ENCODE data around the gene GYS2. TPM values are rescaled to one million over a fixed set of nuclear protein-coding genes. Genes with fewer than 3 reads are reported as not detected.

The GYS2 gene
- total and polyA plus RNA-seq, 2 donors from 2014 or later = not detected

- TF ChIP-seq CTCF (IDR thresholded peaks at IDR 0.05; ENCODE audit: borderline replicate concordance, extremely low read depth, insufficient read depth) = no peak
- no peaks in the 10 kb centered on the region for H3K27me3 ChIP-seq (ENCODE audit: control insufficient read depth, insufficient read depth, low read length)
- FAIRE-seq (no peak), DNase-seq (no peak)
- no peaks in the 10 kb centered on the region for H3K36me3 ChIP-seq (ENCODE audit: control insufficient read depth in 2 of 3, insufficient read depth in 3 of 3, low read length in 3 of 3)
- no peaks in the 10 kb centered on the region for H3K4me1 ChIP-seq (ENCODE audit: control insufficient read depth in 2 of 3, insufficient read depth in 2 of 3, low read depth in 1 of 3, low read length in 3 of 3)
- no peak overlapping the region for H3K9ac ChIP-seq (ENCODE audit: low read length in 3 of 3)
- no peaks in the 10 kb centered on the region for H3K9me3 ChIP-seq (ENCODE audit: control insufficient read depth in 2 of 3, insufficient read depth in 1 of 3, low read length in 3 of 3)
- intact Hi-C loops (cut with DNase I) = no loop called here
- H3K4me3 ChIP-seq (ENCODE audit: low read length in 3 of 3) = no peak overlapping the region
- H3K27ac ChIP-seq (ENCODE audit: low read depth in 2 of 2, low read length in 2 of 2) = no peak overlapping the region
Measured at GRCh38 chr12:21583587-21583986, 21.1 kb downstream of the GYS2 start.

DNA sequence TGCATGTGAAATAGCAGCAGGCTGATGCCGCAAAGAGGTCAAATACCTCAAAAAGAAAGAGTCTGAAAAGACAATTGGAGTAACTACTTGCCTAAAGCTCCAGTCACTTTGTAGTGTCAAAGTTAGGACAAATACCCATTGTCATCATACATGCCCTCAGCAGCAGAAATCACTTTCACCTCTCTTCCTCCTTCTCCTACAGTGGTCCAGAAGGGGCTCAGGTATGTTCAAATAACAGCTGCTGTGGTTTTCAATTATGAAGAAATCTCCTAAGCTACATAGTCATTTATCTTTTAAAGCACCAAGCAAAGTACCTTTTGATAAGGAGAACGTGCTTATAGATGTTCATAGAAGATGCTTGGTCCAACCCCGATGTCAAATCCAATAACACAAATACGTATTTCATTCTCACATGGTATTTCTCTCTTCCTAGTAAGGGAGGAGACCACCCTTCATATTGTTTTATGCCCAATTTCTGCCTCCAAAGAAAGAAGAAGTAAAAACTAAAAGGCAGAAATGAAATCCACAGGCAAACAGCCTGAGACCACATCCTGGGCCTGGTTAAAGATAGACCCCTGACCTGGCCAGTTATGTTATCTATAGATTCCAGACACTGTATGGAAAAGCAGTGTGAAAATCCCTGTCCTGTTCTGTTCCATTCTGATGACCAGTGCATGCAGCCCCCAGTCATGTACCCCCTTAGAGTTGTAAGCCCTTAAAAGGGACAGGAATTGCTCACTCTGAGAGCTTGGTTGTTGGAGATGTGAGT lies 23.7 kb downstream of the GYS2 start:
- intact Hi-C loops (cut with DNase I) = no loop called here
- no peak overlapping the region for H3K9ac ChIP-seq (ENCODE audit: low read length in 3 of 3)
- no peaks in the 10 kb centered on the region for H3K4me1 ChIP-seq (ENCODE audit: control insufficient read depth in 2 of 3, insufficient read depth in 2 of 3, low read depth in 1 of 3, low read length in 3 of 3)
- no peaks in the 10 kb centered on the region for H3K36me3 ChIP-seq (ENCODE audit: control insufficient read depth in 2 of 3, insufficient read depth in 3 of 3, low read length in 3 of 3)
- H3K4me3 ChIP-seq (ENCODE audit: low read length in 3 of 3) = no peak overlapping the region
- H3K27me3 ChIP-seq (ENCODE audit: control insufficient read depth, insufficient read depth, low read length) = no peaks in the 10 kb centered on the region
- no peak for TF ChIP-seq CTCF (IDR thresholded peaks at IDR 0.05; ENCODE audit: borderline replicate concordance, extremely low read depth, insufficient read depth)
- no peaks in the 10 kb centered on the region for H3K9me3 ChIP-seq (ENCODE audit: control insufficient read depth in 2 of 3, insufficient read depth in 1 of 3, low read length in 3 of 3)
- H3K27ac ChIP-seq (ENCODE audit: low read depth in 2 of 2, low read length in 2 of 2) = no peak overlapping the region
- FAIRE-seq = no peak
- no peak for DNase-seq

DNA sequence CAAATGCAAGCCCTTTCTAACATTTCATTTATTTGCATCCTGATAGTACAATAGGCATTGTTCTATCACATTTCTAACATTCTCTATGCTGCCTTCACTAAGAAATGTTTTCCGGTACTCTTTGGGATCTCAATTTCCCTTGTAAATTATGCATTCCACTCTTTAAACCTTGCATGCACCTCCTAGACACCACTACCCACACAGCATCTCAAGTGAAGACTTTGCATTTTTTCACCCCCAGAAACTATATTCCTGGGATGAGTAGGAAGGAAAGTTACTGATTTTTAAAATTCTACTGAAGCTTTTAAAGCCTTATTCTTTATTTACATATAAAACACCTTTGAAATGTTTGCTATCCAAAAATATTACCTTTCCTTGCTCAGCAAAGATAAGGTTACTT lies 27.1 kb downstream of the GYS2 start:
- Histone ChIP-seq H3K4me3 (ENCODE audit: low read length in 3 of 3) (no peak overlapping the region), H3K36me3 (ENCODE audit: control insufficient read depth in 2 of 3, insufficient read depth in 3 of 3, low read length in 3 of 3) (no peaks in the 10 kb centered on the region), H3K27ac (ENCODE audit: low read depth in 2 of 2, low read length in 2 of 2) (no peak overlapping the region), H3K27me3 (ENCODE audit: control insufficient read depth, insufficient read depth, low read length) (no peaks in the 10 kb centered on the region), H3K9me3 (ENCODE audit: control insufficient read depth in 2 of 3, insufficient read depth in 1 of 3, low read length in 3 of 3) (no peaks in the 10 kb centered on the region), H3K9ac (ENCODE audit: low read length in 3 of 3) (no peak overlapping the region), H3K4me1 (ENCODE audit: control insufficient read depth in 2 of 3, insufficient read depth in 2 of 3, low read depth in 1 of 3, low read length in 3 of 3) (no peaks in the 10 kb centered on the region)
- FAIRE-seq (no peak), DNase-seq (no peak)
- intact Hi-C loops (cut with DNase I) = no loop called here
- TF ChIP-seq CTCF (IDR thresholded peaks at IDR 0.05; ENCODE audit: borderline replicate concordance, extremely low read depth, insufficient read depth) = no peak

GRCh38 chr12:21576431-21576830 lies 28.2 kb downstream of the GYS2 start:
- Histone ChIP-seq H3K36me3 (ENCODE audit: control insufficient read depth in 2 of 3, insufficient read depth in 3 of 3, low read length in 3 of 3) (no peaks in the 10 kb centered on the region), H3K9ac (ENCODE audit: low read length in 3 of 3) (no peak overlapping the region), H3K4me3 (ENCODE audit: low read length in 3 of 3) (no peak overlapping the region), H3K27ac (ENCODE audit: low read depth in 2 of 2, low read length in 2 of 2) (no peak overlapping the region), H3K4me1 (ENCODE audit: control insufficient read depth in 2 of 3, insufficient read depth in 2 of 3, low read depth in 1 of 3, low read length in 3 of 3) (no peaks in the 10 kb centered on the region), H3K27me3 (ENCODE audit: control insufficient read depth, insufficient read depth, low read length) (no peaks in the 10 kb centered on the region), H3K9me3 (ENCODE audit: control insufficient read depth in 2 of 3, insufficient read depth in 1 of 3, low read length in 3 of 3) (no peaks in the 10 kb centered on the region)
- intact Hi-C loops (cut with DNase I) = no loop called here
- FAIRE-seq (no peak), DNase-seq (no peak)
- TF ChIP-seq CTCF (IDR thresholded peaks at IDR 0.05; ENCODE audit: borderline replicate concordance, extremely low read depth, insufficient read depth) = no peak
